Stimulated activated CD4-positive, alpha-beta T cell treated with anti-CD3 and anti-CD28 coated beads, Interleukin-1b, Interleukin-23, amount 100 ng/mL, for 24 hours (primary cell): ENCODE data around the gene GRB10.

Experiments used
- DNase-seq, 4 experiments: peaks; one replicate each; pipeline ENCODE4 v3.0.0-alpha.2; 2020; ENCODE audit warnings: low read depth in 4 of 4, low spot score in 1 of 4

The GRB10 gene

GRCh38 chr7:50695026-50695425, 87.7 kb downstream of the GRB10 start:
- DNase-seq, result no peak

- DNase-seq, result no peak
These were observed 89.1 kb downstream of the GRB10 start for GRCh38 chr7:50693455-50694130.

- DNase-seq, result no peak
These were observed 92.1 kb downstream of the GRB10 start for GRCh38 chr7:50690541-50691011.

GRCh38 chr7:50688226-50688590, 94.5 kb downstream of the GRB10 start:
- no peak for DNase-seq

GRCh38 chr7:50687575-50688225, 95.0 kb downstream of the GRB10 start:
- no peak for DNase-seq

GRCh38 chr7:50687096-50687495, 95.6 kb downstream of the GRB10 start:
- DNase-seq, result no peak

GRCh38 chr7:50685135-50686065, 97.3 kb downstream of the GRB10 start:
- no peak for DNase-seq

GRCh38 chr7:50684713-50685075, 98.0 kb downstream of the GRB10 start:
- no peak for DNase-seq

GRCh38 chr7:50684011-50684712, 98.5 kb downstream of the GRB10 start:
- DNase-seq, result no peak

GRCh38 chr7:50682573-50682972, 100.1 kb downstream of the GRB10 start:
- DNase-seq, result no peak

GRCh38 chr7:50682079-50682478, 100.6 kb downstream of the GRB10 start:
- DNase-seq, result no peak

- no peak for DNase-seq
These were observed 101.2 kb downstream of the GRB10 start for GRCh38 chr7:50681432-50682045.

GRCh38 chr7:50679218-50680007, 103.3 kb downstream of the GRB10 start:
- no peak for DNase-seq

- DNase-seq, result no peak
These were observed 104.1 kb downstream of the GRB10 start for GRCh38 chr7:50678586-50678985.

GRCh38 chr7:50677638-50677996, 105.1 kb downstream of the GRB10 start:
- DNase-seq, result no peak

- no peak for DNase-seq
These were observed 105.7 kb downstream of the GRB10 start for GRCh38 chr7:50676740-50677637.

- no peak for DNase-seq
These were observed 106.6 kb downstream of the GRB10 start for GRCh38 chr7:50676079-50676478.

GRCh38 chr7:50674896-50675835, 107.5 kb downstream of the GRB10 start:
- DNase-seq, result no peak
